ENCODE data around the gene DUSP22. TPM values are rescaled to one million over a fixed set of nuclear protein-coding genes. Genes with fewer than 3 reads are reported as not detected.

The DUSP22 gene
- total and polyA plus RNA-seq, 2 donors (not counting 1 experiment from before 2014, with no cell fraction given): 117 to 133 TPM

DNA sequence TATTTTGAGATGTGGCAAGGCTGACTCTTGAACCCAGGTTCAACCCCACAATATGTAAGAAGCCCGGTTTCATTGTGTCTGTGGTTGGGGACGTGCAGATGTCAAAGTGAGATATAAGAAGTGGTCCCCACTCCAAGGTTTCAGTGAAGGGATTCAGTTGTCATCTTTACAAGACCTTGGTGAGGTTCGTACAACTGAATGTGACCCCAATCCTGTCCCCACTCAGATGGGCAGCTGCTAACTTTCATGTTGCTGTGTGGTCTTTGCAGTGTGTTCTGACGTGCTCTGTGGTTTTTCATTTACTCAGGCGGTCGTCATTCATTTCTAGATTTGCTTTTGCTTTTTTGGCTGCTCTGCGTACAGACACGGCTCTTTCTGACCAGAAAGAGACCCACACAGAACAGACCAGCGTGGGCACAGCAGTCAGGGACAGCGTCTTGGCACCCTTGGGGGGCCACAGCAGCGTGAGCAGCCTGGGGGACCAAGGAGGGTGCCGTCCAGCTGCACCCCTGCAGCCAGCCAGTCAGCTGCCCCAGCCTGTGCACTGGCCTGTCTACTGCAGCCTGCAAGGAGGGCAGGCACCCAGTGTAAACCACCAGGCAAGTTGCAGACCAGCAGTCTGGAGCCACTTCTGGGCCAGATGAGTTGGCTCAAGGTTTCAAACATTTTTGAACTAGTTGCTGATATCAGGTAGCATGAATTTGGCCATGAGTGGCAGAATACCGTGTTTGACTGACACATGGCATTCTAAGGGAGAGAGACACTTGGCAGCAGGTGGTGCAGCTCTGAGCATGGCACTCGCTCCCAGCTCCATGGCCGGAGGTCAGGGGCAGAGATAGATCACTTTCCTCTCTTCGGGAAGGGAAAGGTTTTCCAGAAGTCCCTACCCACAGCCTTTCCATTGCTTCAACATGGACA is 49.9 kb downstream of the DUSP22 start:
- Histone ChIP-seq H3K9me3 (ENCODE audit: control extremely low read depth in 1 of 3, control insufficient read depth in 2 of 3, insufficient read depth in 1 of 3, low read length in 2 of 3) (peaks cover 0 to 29% (median 0%) of the 10 kb centered on the region in 3 donors), H3K27me3 (replicated peaks in 1 of 4; ENCODE audit: control extremely low read depth in 1 of 4, control insufficient read depth in 3 of 4, insufficient read depth in 4 of 4, low read length in 3 of 4) (no peaks in the 10 kb centered on the region), H3K36me3 (replicated peaks in 1 of 2; ENCODE audit: control extremely low read depth in 1 of 2, control insufficient read depth in 1 of 2, extremely low read depth in 1 of 2, insufficient read depth in 2 of 2, low read length in 1 of 2) (peaks cover 0 to 59% of the 10 kb centered on the region in 2 experiments), H4K20me1 (ENCODE audit: control insufficient read depth, insufficient read depth, low read length, poor library complexity, severe bottlenecking) (no peaks in the 10 kb centered on the region), H2AFZ (ENCODE audit: insufficient read depth, low read depth, low read length, poor library complexity, severe bottlenecking) (no peak overlapping the region), H3K79me2 (ENCODE audit: control insufficient read depth, insufficient read depth, low read length) (peaks cover 79% of the 10 kb centered on the region), H3K9ac (ENCODE audit: low read length) (no peak overlapping the region), H3K27ac (ENCODE audit: low read length in 2 of 2) (peak overlapping the region; percentile 45 to 49), H3K4me1 (ENCODE audit: control insufficient read depth in 2 of 2, insufficient read depth in 2 of 2, low read length in 2 of 2) (peaks cover 65 to 90% of the 10 kb centered on the region in 2 donors), H3K4me3 (ENCODE audit: control extremely low read depth in 1 of 5, extremely low read depth in 1 of 5, insufficient read depth in 1 of 5, low read depth in 2 of 5, low read length in 4 of 5) (no peak overlapping the region), H3K4me2 (replicated peaks; ENCODE audit: low read depth, low read length, poor library complexity, severe bottlenecking) (peak overlapping the region; percentile 61)
- DNase-seq (no peak), ATAC-seq (ENCODE audit: low read depth) (peak; percentile 8)
- Mint-ChIP-seq H3K27me3 (no peaks in the 10 kb centered on the region), H3K9me3 (ENCODE audit: insufficient read depth) (no peaks in the 10 kb centered on the region), H3K4me1 (peaks cover 77% of the 10 kb centered on the region), H3K4me3 (peak overlapping the region; percentile 51), H3K27ac (peak overlapping the region; percentile 91)
- WGBS (ENCODE audit: insufficient coverage): 77% methylated on average over 15 of the region's 16 CpGs
- intact Hi-C loops (cut with micrococcal nuclease): loop anchor here (2.0 kb wide), 2 partner anchors 17 to 49 kb away; partner anchors contain the start of gene DUSP22
- TF ChIP-seq, protein P1, sequence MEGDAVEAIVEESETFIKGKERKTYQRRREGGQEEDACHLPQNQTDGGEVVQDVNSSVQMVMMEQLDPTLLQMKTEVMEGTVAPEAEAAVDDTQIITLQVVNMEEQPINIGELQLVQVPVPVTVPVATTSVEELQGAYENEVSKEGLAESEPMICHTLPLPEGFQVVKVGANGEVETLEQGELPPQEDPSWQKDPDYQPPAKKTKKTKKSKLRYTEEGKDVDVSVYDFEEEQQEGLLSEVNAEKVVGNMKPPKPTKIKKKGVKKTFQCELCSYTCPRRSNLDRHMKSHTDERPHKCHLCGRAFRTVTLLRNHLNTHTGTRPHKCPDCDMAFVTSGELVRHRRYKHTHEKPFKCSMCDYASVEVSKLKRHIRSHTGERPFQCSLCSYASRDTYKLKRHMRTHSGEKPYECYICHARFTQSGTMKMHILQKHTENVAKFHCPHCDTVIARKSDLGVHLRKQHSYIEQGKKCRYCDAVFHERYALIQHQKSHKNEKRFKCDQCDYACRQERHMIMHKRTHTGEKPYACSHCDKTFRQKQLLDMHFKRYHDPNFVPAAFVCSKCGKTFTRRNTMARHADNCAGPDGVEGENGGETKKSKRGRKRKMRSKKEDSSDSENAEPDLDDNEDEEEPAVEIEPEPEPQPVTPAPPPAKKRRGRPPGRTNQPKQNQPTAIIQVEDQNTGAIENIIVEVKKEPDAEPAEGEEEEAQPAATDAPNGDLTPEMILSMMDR (IDR thresholded peaks at IDR 0.05): no peak
- TF ChIP-seq EZH2 (IDR thresholded peaks at IDR 0.05; ENCODE audit: borderline replicate concordance, insufficient read depth, low read depth, low read length, poor library complexity, severe bottlenecking): no peak
- POLR2A ChIA-PET: interaction anchor here (1.1 to 1.8 kb wide), 3 partner anchors 10 to 49 kb away, joined by 3 to 6 read pairs (median 4); partner anchors contain the start of genes DUSP22 and IRF4
- CTCF ChIA-PET: interaction anchor here (1.0 to 2.3 kb wide), 5 partner anchors 8 to 30 kb away, joined by 3 to 7 read pairs (median 3); no protein-coding TSS in a partner anchor

DNA sequence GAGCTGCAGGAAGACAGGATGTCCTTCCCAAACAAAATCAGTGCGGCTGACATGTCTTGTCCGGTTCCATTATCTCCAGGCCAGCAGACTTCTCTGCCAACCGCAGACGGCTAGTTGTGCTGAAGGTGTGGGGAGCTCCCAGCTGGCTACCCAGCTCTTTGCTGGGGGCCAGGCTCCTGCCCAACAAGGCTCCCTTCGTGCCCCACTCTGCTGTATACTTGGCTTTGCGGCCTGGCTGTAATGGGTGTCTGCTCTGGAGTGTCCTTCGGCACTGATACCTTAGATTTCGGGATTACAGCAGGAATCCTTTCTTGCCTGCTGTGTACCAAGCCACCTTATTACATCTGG is 50.5 kb downstream of the DUSP22 start:
- WGBS (ENCODE audit: insufficient coverage): 95% methylated on average over 8 of the region's 8 CpGs
- intact Hi-C loops (cut with micrococcal nuclease): no loop called here
- H3K4me3 Mint-ChIP-seq: no peak overlapping the region
- H3K9me3 Mint-ChIP-seq (ENCODE audit: insufficient read depth): no peaks in the 10 kb centered on the region
- TF ChIP-seq EZH2 (IDR thresholded peaks at IDR 0.05; ENCODE audit: borderline replicate concordance, insufficient read depth, low read depth, low read length, poor library complexity, severe bottlenecking): no peak
- TF ChIP-seq, protein P1 (IDR thresholded peaks at IDR 0.05): no peak
- no peak overlapping the region for H3K4me2 ChIP-seq (replicated peaks; ENCODE audit: low read depth, low read length, poor library complexity, severe bottlenecking)
- H3K4me1 Mint-ChIP-seq: peaks cover 77% of the 10 kb centered on the region
- peaks cover 0 to 32% (median 0%) of the 10 kb centered on the region in 3 donors for H3K9me3 ChIP-seq (ENCODE audit: control extremely low read depth in 1 of 3, control insufficient read depth in 2 of 3, insufficient read depth in 1 of 3, low read length in 2 of 3)
- DNase-seq (no peak), ATAC-seq (ENCODE audit: low read depth) (no peak)
- ChIA-PET POLR2A (no interaction called here), CTCF (no interaction called here)
- no peak overlapping the region for H3K27ac ChIP-seq (ENCODE audit: low read length in 2 of 2)
- H3K27me3 Mint-ChIP-seq: no peaks in the 10 kb centered on the region
- H3K27ac Mint-ChIP-seq: no peak overlapping the region
- H3K27me3 ChIP-seq (replicated peaks in 1 of 4; ENCODE audit: control extremely low read depth in 1 of 4, control insufficient read depth in 3 of 4, insufficient read depth in 4 of 4, low read length in 3 of 4): no peaks in the 10 kb centered on the region
- H3K36me3 ChIP-seq (replicated peaks in 1 of 2; ENCODE audit: control extremely low read depth in 1 of 2, control insufficient read depth in 1 of 2, extremely low read depth in 1 of 2, insufficient read depth in 2 of 2, low read length in 1 of 2): peaks cover 0 to 62% of the 10 kb centered on the region in 2 experiments
- no peak overlapping the region for H3K4me3 ChIP-seq (ENCODE audit: control extremely low read depth in 1 of 5, extremely low read depth in 1 of 5, insufficient read depth in 1 of 5, low read depth in 2 of 5, low read length in 4 of 5)
- peaks cover 65 to 90% of the 10 kb centered on the region in 2 donors for H3K4me1 ChIP-seq (ENCODE audit: control insufficient read depth in 2 of 2, insufficient read depth in 2 of 2, low read length in 2 of 2)
- H2AFZ ChIP-seq (ENCODE audit: insufficient read depth, low read depth, low read length, poor library complexity, severe bottlenecking): no peak overlapping the region
- peaks cover 79% of the 10 kb centered on the region for H3K79me2 ChIP-seq (ENCODE audit: control insufficient read depth, insufficient read depth, low read length)
- H4K20me1 ChIP-seq (ENCODE audit: control insufficient read depth, insufficient read depth, low read length, poor library complexity, severe bottlenecking): no peaks in the 10 kb centered on the region
- no peak overlapping the region for H3K9ac ChIP-seq (ENCODE audit: low read length)
